ENCODE measurements around the gene SETD1A. TPM values are rescaled to one million over a fixed set of nuclear protein-coding genes. Genes with fewer than 3 reads are reported as not detected.

Gene SETD1A
- total RNA-seq, 3 donors from 2014 or later = 13.4 to 24.7 (median 13.7) TPM

DNA sequence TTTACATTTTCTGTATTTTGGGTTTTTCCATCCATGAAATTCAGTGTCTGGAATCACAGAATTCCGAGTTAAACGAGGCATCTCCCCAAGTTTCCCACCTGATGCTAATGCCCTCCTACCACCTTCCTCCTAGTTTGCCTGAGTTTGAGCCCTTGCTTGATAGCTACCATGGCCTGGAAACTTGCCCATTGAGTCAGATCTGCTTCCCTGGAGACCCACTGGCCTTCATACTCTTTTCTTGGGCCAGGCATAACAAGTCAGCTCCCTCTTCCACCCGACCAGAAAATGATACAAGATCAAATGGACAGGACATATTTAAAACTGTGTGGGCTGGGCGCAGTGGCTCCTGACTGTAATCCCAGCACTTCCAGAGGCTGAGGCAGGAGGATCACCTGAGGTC is 10.2 kb downstream of the SETD1A start:
- intact Hi-C loops (cut with DNase I, micrococcal nuclease) = no loop called here
- Histone ChIP-seq H3K9me3 (no peaks in the 10 kb centered on the region), H3K36me3 (ENCODE audit: low read depth) (peaks cover 5% of the 10 kb centered on the region), H3K4me3 (no peak overlapping the region), H3K4me1 (ENCODE audit: low read depth) (no peaks in the 10 kb centered on the region)
- ATAC-seq (no peak), DNase-seq (no peak)
- TF ChIP-seq, protein P1, sequence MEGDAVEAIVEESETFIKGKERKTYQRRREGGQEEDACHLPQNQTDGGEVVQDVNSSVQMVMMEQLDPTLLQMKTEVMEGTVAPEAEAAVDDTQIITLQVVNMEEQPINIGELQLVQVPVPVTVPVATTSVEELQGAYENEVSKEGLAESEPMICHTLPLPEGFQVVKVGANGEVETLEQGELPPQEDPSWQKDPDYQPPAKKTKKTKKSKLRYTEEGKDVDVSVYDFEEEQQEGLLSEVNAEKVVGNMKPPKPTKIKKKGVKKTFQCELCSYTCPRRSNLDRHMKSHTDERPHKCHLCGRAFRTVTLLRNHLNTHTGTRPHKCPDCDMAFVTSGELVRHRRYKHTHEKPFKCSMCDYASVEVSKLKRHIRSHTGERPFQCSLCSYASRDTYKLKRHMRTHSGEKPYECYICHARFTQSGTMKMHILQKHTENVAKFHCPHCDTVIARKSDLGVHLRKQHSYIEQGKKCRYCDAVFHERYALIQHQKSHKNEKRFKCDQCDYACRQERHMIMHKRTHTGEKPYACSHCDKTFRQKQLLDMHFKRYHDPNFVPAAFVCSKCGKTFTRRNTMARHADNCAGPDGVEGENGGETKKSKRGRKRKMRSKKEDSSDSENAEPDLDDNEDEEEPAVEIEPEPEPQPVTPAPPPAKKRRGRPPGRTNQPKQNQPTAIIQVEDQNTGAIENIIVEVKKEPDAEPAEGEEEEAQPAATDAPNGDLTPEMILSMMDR (IDR thresholded peaks at IDR 0.05) = no peak

DNA sequence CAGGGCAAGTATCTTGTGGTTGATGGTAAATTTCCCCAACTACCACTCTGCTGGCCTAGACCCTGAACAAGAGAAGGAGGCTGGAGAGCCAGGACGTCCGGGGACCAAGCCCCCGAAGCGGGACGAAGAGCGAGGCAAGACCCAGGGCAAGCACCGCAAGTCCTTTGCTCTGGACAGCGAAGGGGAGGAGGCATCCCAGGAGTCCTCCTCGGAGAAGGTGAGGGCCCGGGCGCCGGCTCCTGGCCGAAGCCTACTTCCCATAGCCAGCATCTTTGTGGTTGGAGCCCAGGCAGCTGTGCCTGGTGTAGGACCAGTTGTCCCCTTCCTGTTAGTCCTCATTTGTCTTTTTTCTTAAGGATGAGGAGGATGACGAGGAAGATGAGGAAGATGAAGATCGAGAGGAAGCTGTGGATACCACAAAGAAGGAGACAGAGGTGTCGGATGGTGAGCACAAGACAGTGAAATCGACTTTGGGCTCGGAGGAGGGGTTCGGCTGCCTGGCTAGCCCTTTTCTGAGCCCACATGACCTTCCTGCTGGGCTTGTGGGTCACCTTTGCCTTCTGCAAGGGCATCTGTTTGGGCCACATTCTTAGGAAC is 11.8 kb downstream of the SETD1A start:
- intact Hi-C loops (cut with DNase I, micrococcal nuclease) = no loop called here
- TF ChIP-seq, protein P1 (IDR thresholded peaks at IDR 0.05) = no peak
- H3K36me3 ChIP-seq (ENCODE audit: low read depth) = peaks cover 10% of the 10 kb centered on the region

GRCh38 chr16:30971298-30971697 is 13.7 kb downstream of the SETD1A start:
- Histone ChIP-seq H3K4me3 (no peak overlapping the region), H3K36me3 (ENCODE audit: low read depth) (peaks cover 4% of the 10 kb centered on the region), H3K4me1 (ENCODE audit: low read depth) (no peaks in the 10 kb centered on the region), H3K9me3 (no peaks in the 10 kb centered on the region)
- TF ChIP-seq, protein P1 (IDR thresholded peaks at IDR 0.05) = no peak
- DNase-seq (no peak), ATAC-seq (no peak)
- intact Hi-C loops (cut with DNase I, micrococcal nuclease) = no loop called here

More for the DNA sequence above, 11.8 kb downstream of the SETD1A start:
- DNase-seq (no peak), ATAC-seq (no peak)
- Histone ChIP-seq H3K4me1 (ENCODE audit: low read depth) (no peaks in the 10 kb centered on the region), H3K9me3 (no peaks in the 10 kb centered on the region), H3K4me3 (no peak overlapping the region)

DNA sequence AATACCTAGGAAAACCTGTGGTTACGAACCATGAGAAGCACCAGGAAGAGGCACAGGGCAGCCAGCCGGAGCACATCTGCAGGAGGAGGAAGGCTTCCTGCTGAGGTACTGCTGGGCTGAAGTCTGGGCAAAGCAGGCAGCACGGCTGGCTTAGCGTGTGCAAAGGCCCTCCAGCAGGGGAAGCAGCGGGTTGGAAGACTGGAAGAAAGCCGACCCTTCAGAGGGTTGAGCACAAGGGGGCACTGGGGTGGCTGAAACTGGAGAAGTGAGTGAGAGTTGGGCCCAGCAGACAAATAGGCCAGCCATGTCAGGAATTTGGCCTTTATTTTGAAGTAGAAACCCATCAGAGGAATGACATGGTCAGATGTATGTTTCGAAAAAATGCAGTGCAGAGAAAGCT is 15.3 kb downstream of the SETD1A start:
- no peaks in the 10 kb centered on the region for H3K9me3 ChIP-seq
- H3K4me3 ChIP-seq = no peak overlapping the region
- TF ChIP-seq, protein P1 (IDR thresholded peaks at IDR 0.05) = no peak
- no peaks in the 10 kb centered on the region for H3K4me1 ChIP-seq (ENCODE audit: low read depth)
- intact Hi-C loops (cut with DNase I, micrococcal nuclease) = no loop called here
- peaks cover 4% of the 10 kb centered on the region for H3K36me3 ChIP-seq (ENCODE audit: low read depth)
- DNase-seq = no peak
- ATAC-seq = no peak

DNA sequence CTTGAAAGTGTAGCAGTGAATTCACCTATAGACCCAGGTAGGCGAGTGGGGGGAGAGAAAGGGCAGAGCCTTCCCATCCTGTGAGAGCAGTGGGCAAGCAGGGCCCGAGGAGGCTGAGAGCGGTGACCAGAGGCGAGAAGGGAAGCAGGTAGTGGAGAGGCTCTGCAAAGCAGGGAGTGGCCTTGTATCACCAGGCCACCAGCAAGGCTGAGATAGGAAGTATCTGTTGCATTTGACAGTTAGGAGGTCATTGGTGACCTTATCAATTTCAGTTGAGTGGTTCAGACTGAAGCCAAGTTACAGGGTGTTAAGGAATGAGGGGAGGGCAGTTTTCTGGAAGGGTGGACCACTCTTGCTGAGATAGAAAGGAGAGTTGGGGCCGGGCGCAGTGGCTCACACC is 16.8 kb downstream of the SETD1A start:
- TF ChIP-seq, protein P1 (IDR thresholded peaks at IDR 0.05) = no peak
- H3K9me3 ChIP-seq = no peaks in the 10 kb centered on the region
- no peak overlapping the region for H3K4me3 ChIP-seq
- ATAC-seq (no peak), DNase-seq (no peak)
- no peaks in the 10 kb centered on the region for H3K4me1 ChIP-seq (ENCODE audit: low read depth)
- H3K36me3 ChIP-seq (ENCODE audit: low read depth) = peaks cover 4% of the 10 kb centered on the region
- intact Hi-C loops (cut with DNase I, micrococcal nuclease) = no loop called here

DNA sequence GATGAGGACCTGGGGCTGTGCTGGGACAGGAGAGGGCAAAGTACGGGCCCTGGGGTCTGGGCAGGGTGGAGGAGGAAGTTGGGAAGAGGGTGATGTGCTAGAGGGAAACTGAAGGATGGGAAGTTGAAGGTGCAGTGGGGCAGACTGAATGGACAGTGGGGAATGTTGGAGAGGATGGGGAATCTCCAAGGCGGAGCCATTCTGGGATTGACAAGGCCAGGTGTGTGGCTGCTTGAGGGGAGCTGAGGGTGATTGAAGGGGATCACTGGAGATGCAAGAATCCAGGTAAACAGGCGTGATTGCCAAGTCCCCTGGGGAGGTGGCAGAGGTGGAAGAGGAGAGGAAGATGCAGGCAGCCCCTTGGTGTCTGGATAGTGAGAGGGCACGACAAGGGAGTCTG is 18.9 kb downstream of the SETD1A start:
- DNase-seq = no peak
- TF ChIP-seq, protein P1 (IDR thresholded peaks at IDR 0.05) = no peak
- intact Hi-C loops (cut with DNase I, micrococcal nuclease) = no loop called here
- H3K36me3 ChIP-seq (ENCODE audit: low read depth) = peaks cover 4% of the 10 kb centered on the region
- ATAC-seq = peak; percentile 47
- no peaks in the 10 kb centered on the region for H3K9me3 ChIP-seq
- H3K4me3 ChIP-seq = no peak overlapping the region
- H3K4me1 ChIP-seq (ENCODE audit: low read depth) = no peaks in the 10 kb centered on the region
